GM12865 (cell line): ENCODE data around the gene PEX11G.

ENCODE experiments used
- DNase-seq: peaks from one replicate; pipeline ENCODE4 v3.0.0; 2010; ENCODE audit warnings: low read depth
- H3K4me3 ChIP-seq: 2 replicates; pipeline ENCODE4 v1.5.1; 2011; ENCODE audit warnings: mild to moderate bottlenecking, low read depth, low read length, control low read depth
- TF ChIP-seq, protein P1 (sequence below): IDR thresholded peaks from 2 replicates; pipeline ENCODE4 v1.5.1; 2011; ENCODE audit warnings: low read length, control low read depth, low read depth, inconsistent platforms; ENCODE audit not compliant: insufficient read depth; ENCODE audit errors: missing control alignments

PEX11G gene

GRCh38 chr19:7492142-7492541 lies 3.3 kb upstream of the PEX11G start:
- no peak for DNase-seq

GRCh38 chr19:7489609-7490044 lies 792 bp upstream of the PEX11G start:
- no peak overlapping the region for H3K4me3 ChIP-seq
- TF ChIP-seq, protein P1, sequence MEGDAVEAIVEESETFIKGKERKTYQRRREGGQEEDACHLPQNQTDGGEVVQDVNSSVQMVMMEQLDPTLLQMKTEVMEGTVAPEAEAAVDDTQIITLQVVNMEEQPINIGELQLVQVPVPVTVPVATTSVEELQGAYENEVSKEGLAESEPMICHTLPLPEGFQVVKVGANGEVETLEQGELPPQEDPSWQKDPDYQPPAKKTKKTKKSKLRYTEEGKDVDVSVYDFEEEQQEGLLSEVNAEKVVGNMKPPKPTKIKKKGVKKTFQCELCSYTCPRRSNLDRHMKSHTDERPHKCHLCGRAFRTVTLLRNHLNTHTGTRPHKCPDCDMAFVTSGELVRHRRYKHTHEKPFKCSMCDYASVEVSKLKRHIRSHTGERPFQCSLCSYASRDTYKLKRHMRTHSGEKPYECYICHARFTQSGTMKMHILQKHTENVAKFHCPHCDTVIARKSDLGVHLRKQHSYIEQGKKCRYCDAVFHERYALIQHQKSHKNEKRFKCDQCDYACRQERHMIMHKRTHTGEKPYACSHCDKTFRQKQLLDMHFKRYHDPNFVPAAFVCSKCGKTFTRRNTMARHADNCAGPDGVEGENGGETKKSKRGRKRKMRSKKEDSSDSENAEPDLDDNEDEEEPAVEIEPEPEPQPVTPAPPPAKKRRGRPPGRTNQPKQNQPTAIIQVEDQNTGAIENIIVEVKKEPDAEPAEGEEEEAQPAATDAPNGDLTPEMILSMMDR = no peak
- DNase-seq = no peak

More at GRCh38 chr19:7492142-7492541, 3.3 kb upstream of the PEX11G start:
- no peak overlapping the region for H3K4me3 ChIP-seq
- TF ChIP-seq, protein P1 = no peak

DNA sequence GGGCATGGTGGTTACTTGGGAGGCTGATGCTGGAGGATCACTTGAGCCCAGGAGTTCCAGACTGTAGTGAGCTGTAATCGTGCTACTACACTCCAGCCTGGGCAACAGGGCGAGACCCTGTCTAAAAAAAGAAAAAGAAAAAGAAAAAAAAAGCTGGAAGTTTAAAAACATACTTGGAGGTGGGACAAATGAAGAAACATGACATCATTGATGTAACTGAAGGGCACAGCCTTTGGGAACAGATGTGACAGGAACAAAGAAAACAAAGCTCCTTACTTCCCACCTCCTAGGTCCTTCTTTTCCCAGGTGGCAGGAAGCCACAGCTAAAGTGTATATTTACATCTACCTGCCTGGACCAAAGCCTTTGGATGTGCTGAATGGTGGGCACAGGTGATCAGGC lies 1.9 kb downstream of the PEX11G start:
- DNase-seq = no peak
- no peak overlapping the region for H3K4me3 ChIP-seq
- TF ChIP-seq, protein P1 = no peak

GRCh38 chr19:7483720-7484201 lies 5.1 kb downstream of the PEX11G start:
- TF ChIP-seq, protein P1 = no peak
- H3K4me3 ChIP-seq = no peak overlapping the region
- DNase-seq = no peak

- no peak for DNase-seq
- H3K4me3 ChIP-seq = no peak overlapping the region
- TF ChIP-seq, protein P1 = no peak
Measured at GRCh38 chr19:7482584-7483439, 6.0 kb downstream of the PEX11G start.

- TF ChIP-seq, protein P1 = no peak
- no peak for DNase-seq
- H3K4me3 ChIP-seq = no peak overlapping the region
Measured at GRCh38 chr19:7480970-7481255, 7.9 kb downstream of the PEX11G start.

- DNase-seq = no peak
- H3K4me3 ChIP-seq = no peak overlapping the region
- TF ChIP-seq, protein P1 = no peak
Measured at GRCh38 chr19:7480222-7480969, 8.4 kb downstream of the PEX11G start.
